Measurements from ENCODE around the gene TM9SF3. TPM values are rescaled to one million over a fixed set of nuclear protein-coding genes. Genes with fewer than 3 reads are reported as not detected.

Gene TM9SF3
- total RNA-seq, 2 donors from 2014 or later, result 73.7 to 75.2 TPM

GRCh38 chr10:96540240-96540639, 46.6 kb downstream of the TM9SF3 start:
- WGBS, 2 donors, result 90 to 94% methylated on average over 3 of the region's 3 CpGs
- no peaks in the 10 kb centered on the region for H3K9me3 ChIP-seq
- H3K36me3 ChIP-seq (replicated peaks in 1 of 2; ENCODE audit: insufficient read depth in 1 of 2, low read depth in 2 of 2), result peaks cover 0 to 8% of the 10 kb centered on the region in 2 donors
- TF ChIP-seq POLR2A (IDR thresholded peaks at IDR 0.05) (no peak), CTCF (IDR thresholded peaks at IDR 0.05) (no peak)
- H3K27ac ChIP-seq, result no peak overlapping the region
- ATAC-seq (no peak), DNase-seq (no peak)
- intact Hi-C loops (cut with DNase I), result no loop called here
- no peaks in the 10 kb centered on the region for H3K4me1 ChIP-seq
- no peak overlapping the region for H3K4me3 ChIP-seq
- H3K27me3 ChIP-seq, result no peaks in the 10 kb centered on the region

DNA sequence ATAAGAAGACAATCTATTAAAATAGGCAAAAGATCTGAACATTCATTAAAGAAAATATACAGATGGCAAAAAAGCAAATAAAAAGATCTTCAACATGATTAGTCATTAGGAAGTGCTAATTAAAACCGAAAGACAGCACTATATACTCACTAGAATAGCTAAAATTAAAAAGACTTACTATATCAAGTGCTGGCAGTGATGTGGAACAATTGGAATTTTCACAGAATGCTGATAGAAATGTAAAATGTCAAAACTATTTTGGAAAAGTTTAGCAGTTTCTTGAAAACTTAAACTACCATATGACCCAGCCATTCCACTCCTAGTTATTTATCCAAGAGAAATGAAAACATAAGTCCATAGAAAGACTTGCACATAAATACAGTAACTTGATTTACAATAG, 48.1 kb downstream of the TM9SF3 start:
- Histone ChIP-seq H3K27me3 (no peaks in the 10 kb centered on the region), H3K9me3 (no peaks in the 10 kb centered on the region), H3K36me3 (replicated peaks in 1 of 2; ENCODE audit: insufficient read depth in 1 of 2, low read depth in 2 of 2) (peaks cover 0 to 5% of the 10 kb centered on the region in 2 donors), H3K4me3 (no peak overlapping the region), H3K27ac (no peak overlapping the region), H3K4me1 (peaks cover under 1% of the 10 kb centered on the region)
- ATAC-seq (no peak), DNase-seq (no peak)
- intact Hi-C loops (cut with DNase I), result no loop called here
- TF ChIP-seq POLR2A (IDR thresholded peaks at IDR 0.05) (no peak), CTCF (IDR thresholded peaks at IDR 0.05) (no peak)
- WGBS, 2 donors, result 96 to 97% methylated on average over 1 of the region's 1 CpG

DNA sequence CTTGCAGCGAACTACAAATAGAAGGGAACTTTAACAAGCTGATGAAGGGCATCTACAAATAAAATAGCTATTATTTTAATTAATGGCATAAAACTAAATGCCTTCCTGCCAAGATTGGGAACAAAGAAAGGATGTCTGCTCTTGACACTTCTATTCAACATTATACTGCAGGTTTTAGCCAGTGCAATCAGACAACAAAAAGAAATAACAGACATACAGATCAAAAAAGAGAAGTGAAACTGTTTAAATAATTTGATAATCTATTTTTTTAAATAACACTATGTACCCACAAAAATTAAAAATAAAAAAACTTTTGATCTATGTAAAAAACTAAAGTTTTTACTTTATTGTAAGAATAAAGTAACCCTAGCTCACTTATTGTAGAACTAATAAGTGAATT, 50.7 kb downstream of the TM9SF3 start:
- intact Hi-C loops (cut with DNase I), result no loop called here
- no peaks in the 10 kb centered on the region for H3K9me3 ChIP-seq
- WGBS, 2 donors, result 91 to 97% methylated on average over 1 of the region's 1 CpG
- TF ChIP-seq POLR2A (IDR thresholded peaks at IDR 0.05) (no peak), CTCF (IDR thresholded peaks at IDR 0.05) (no peak)
- no peaks in the 10 kb centered on the region for H3K27me3 ChIP-seq
- no peak for DNase-seq
- peaks cover 0 to 6% of the 10 kb centered on the region in 2 donors for H3K36me3 ChIP-seq (replicated peaks in 1 of 2; ENCODE audit: insufficient read depth in 1 of 2, low read depth in 2 of 2)
- no peak overlapping the region for H3K27ac ChIP-seq
- ATAC-seq, result no peak
- no peak overlapping the region for H3K4me3 ChIP-seq
- peaks cover 14% of the 10 kb centered on the region for H3K4me1 ChIP-seq

- DNase-seq (peak in 3 of 4 donors; percentile 17 to 41 (median 33)), ATAC-seq (peak; percentile 24)
- 9 to 19% methylated on average over 1 of the region's 1 CpG for WGBS, 2 donors
- no peaks in the 10 kb centered on the region for H3K27me3 ChIP-seq
- peaks cover 20% of the 10 kb centered on the region for H3K4me1 ChIP-seq
- TF ChIP-seq POLR2A (IDR thresholded peaks at IDR 0.05) (no peak), CTCF (IDR thresholded peaks at IDR 0.05) (no peak)
- peaks cover 0 to 13% of the 10 kb centered on the region in 2 donors for H3K36me3 ChIP-seq (replicated peaks in 1 of 2; ENCODE audit: insufficient read depth in 1 of 2, low read depth in 2 of 2)
- intact Hi-C loops (cut with DNase I), result no loop called here
- no peaks in the 10 kb centered on the region for H3K9me3 ChIP-seq
- H3K27ac ChIP-seq, result no peak overlapping the region
- H3K4me3 ChIP-seq, result no peak overlapping the region
These were observed 54.3 kb downstream of the TM9SF3 start for GRCh38 chr10:96532523-96532922.

DNA sequence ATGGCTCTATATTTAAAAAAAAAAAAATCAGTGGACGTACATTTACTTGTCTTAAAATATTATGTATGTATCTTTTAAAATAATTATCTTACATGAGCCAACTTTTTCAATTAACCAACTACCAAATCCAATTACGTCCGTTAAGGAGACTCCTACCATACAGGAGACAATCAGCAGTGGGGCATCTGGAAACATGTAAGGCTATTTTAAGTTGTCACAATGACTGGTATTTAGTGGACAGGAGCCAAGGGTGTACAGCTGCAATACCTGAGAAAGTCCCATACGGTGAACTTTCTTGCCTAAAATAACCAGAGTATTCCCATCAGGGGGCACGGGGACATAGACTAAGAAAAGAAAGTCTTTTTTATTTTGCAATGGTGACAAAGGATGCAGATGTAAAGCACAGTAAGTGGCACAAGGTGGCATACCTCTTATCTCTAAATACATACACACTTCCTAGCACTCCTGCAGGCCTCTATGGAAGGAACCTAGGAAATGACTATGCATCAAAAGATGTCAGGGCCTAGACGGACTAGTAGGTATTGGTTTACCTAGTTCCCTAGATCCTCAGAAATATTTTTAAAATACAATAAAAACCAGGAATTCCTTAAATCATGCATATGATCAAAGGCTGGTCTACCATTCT, 57.1 kb downstream of the TM9SF3 start:
- intact Hi-C loops (cut with DNase I), result no loop called here
- 46 to 51% methylated on average over 6 of the region's 6 CpGs for WGBS, 2 donors
- Histone ChIP-seq H3K27ac (no peak overlapping the region), H3K36me3 (replicated peaks in 1 of 2; ENCODE audit: insufficient read depth in 1 of 2, low read depth in 2 of 2) (peaks cover 0 to 21% of the 10 kb centered on the region in 2 donors), H3K9me3 (no peaks in the 10 kb centered on the region), H3K4me3 (no peak overlapping the region), H3K27me3 (no peaks in the 10 kb centered on the region), H3K4me1 (peaks cover 20% of the 10 kb centered on the region)
- TF ChIP-seq POLR2A (IDR thresholded peaks at IDR 0.05) (no peak), CTCF (IDR thresholded peaks at IDR 0.05) (no peak)
- DNase-seq, result peak in 1 of 4 donors; percentile 13
- ATAC-seq, result no peak

Data from body of pancreas (tissue), 4 donors.